ENCODE data around the gene CRYAA.
"Not testable (repeated sequence)": the region's sequence is repeated elsewhere in the genome, so short reads cannot be mapped to it uniquely, and the experiment has no call there.

The CRYAA gene

DNA sequence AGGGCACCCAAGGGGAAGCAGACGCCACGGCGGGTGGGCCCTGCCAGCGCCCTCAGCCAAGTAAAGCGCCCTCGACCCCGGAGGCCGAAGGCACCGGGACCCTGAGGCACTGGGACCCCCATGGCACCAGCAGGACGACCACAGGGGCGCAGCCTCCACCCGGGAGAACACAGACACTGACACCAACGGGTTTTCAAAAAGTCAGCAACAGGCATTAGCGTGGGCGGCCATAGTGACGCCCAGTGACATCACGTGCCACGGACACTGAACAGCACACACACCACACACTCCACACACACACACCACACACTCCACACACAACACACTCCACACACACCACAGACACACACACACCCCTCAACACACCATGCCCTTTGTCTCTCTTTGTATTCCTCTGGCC, 4.6 kb downstream of the CRYAA start:
- not testable (repeated sequence) for H3K56ac ChIP-seq (ENCODE audit: low read length); H3K36me3 ChIP-seq (ENCODE audit: control insufficient read depth, insufficient read depth, low read length); H3K79me1 ChIP-seq (ENCODE audit: low read length); H3K4me1 ChIP-seq (ENCODE audit: control insufficient read depth, low read depth, low read length); H3K79me2 ChIP-seq (ENCODE audit: control insufficient read depth, insufficient read depth, low read length); H4K5ac ChIP-seq (ENCODE audit: low read length); H2AK5ac ChIP-seq (ENCODE audit: low read length); H2BK120ac ChIP-seq (ENCODE audit: low read depth, low read length); H3K4ac ChIP-seq (ENCODE audit: low read depth, low read length); H3K27me3 ChIP-seq (ENCODE audit: insufficient read depth, low read length, poor library complexity); H2BK15ac ChIP-seq (replicated peaks; ENCODE audit: low read depth); H3K27ac ChIP-seq (ENCODE audit: low read depth, low read length); H3K23ac ChIP-seq (ENCODE audit: low read length); H2BK5ac ChIP-seq (ENCODE audit: low read length); H3K18ac ChIP-seq (ENCODE audit: low read length); H3K9ac ChIP-seq (ENCODE audit: low read length); H4K8ac ChIP-seq (ENCODE audit: low read depth, low read length); H3K4me2 ChIP-seq (ENCODE audit: low read length); H3K4me3 ChIP-seq (ENCODE audit: low read length)
- peak; percentile 30 for DNase-seq
- no CpG with 5 or more reads among the region's 18 CpGs for WGBS (ENCODE audit: extremely low coverage, insufficient coverage, low lambda C conversion rate)

DNA sequence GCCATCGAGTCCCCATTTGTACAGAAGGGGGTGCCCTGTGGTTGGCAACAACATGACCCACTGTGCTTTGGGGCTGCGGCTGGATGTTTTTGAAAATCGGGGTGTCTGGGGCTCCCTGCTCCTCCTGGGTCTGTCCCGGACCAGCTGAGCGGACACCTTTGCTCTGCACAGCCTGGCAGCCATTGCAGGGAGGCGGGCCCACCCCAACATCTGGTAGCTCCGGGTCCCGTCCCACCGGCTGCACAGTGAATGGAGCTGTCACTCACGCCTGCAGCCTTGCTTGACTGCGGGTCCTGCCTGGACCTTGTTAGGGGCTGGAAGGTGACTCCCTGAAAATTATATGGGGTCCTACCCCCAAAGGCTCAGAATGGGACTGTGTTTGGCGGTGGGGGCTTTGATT, 5.1 kb downstream of the CRYAA start:
- not testable (repeated sequence) for H3K9ac ChIP-seq (ENCODE audit: low read length); H2BK120ac ChIP-seq (ENCODE audit: low read depth, low read length); H3K18ac ChIP-seq (ENCODE audit: low read length); H3K4me3 ChIP-seq (ENCODE audit: low read length); H3K56ac ChIP-seq (ENCODE audit: low read length); H3K36me3 ChIP-seq (ENCODE audit: control insufficient read depth, insufficient read depth, low read length); H3K4me1 ChIP-seq (ENCODE audit: control insufficient read depth, low read depth, low read length); H3K4me2 ChIP-seq (ENCODE audit: low read length); H3K27me3 ChIP-seq (ENCODE audit: insufficient read depth, low read length, poor library complexity); H3K23ac ChIP-seq (ENCODE audit: low read length); DNase-seq; H2BK15ac ChIP-seq (replicated peaks; ENCODE audit: low read depth); H2AK5ac ChIP-seq (ENCODE audit: low read length); H3K79me1 ChIP-seq (ENCODE audit: low read length); H3K27ac ChIP-seq (ENCODE audit: low read depth, low read length); H3K79me2 ChIP-seq (ENCODE audit: control insufficient read depth, insufficient read depth, low read length); H3K4ac ChIP-seq (ENCODE audit: low read depth, low read length); H2BK5ac ChIP-seq (ENCODE audit: low read length); H4K5ac ChIP-seq (ENCODE audit: low read length); H4K8ac ChIP-seq (ENCODE audit: low read depth, low read length)
- WGBS (ENCODE audit: extremely low coverage, insufficient coverage, low lambda C conversion rate), result no CpG with 5 or more reads among the region's 12 CpGs

DNA sequence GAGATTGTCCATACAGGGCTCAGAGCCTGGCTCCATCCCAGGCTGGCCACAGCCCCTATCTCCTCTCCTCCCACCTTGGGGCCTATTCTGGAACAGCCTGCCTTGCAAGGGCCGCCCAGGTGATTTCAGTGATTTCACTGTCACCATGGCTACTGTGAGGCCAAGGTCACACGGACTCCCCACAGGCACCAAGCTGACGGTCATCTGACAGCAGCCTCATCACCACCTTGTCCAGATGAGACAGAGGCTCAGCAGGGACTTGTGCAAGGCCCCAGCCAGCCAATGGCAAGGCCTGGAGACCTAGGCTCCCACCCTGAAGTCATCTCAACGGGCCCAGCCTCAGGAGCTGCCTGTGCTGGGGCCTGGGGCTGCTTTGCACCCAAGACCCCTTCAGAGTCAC, 6.2 kb downstream of the CRYAA start:
- H3K4ac ChIP-seq (ENCODE audit: low read depth, low read length); H3K4me1 ChIP-seq (ENCODE audit: control insufficient read depth, low read depth, low read length); H3K36me3 ChIP-seq (ENCODE audit: control insufficient read depth, insufficient read depth, low read length); H4K5ac ChIP-seq (ENCODE audit: low read length); H2AK5ac ChIP-seq (ENCODE audit: low read length); H3K79me1 ChIP-seq (ENCODE audit: low read length); H3K27me3 ChIP-seq (ENCODE audit: insufficient read depth, low read length, poor library complexity); H2BK5ac ChIP-seq (ENCODE audit: low read length); H3K4me2 ChIP-seq (ENCODE audit: low read length); H3K23ac ChIP-seq (ENCODE audit: low read length); H3K18ac ChIP-seq (ENCODE audit: low read length); H3K79me2 ChIP-seq (ENCODE audit: control insufficient read depth, insufficient read depth, low read length); H3K27ac ChIP-seq (ENCODE audit: low read depth, low read length); H3K56ac ChIP-seq (ENCODE audit: low read length); H4K8ac ChIP-seq (ENCODE audit: low read depth, low read length); DNase-seq; H2BK120ac ChIP-seq (ENCODE audit: low read depth, low read length); H3K4me3 ChIP-seq (ENCODE audit: low read length); H3K9ac ChIP-seq (ENCODE audit: low read length); H2BK15ac ChIP-seq (replicated peaks; ENCODE audit: low read depth): not testable (repeated sequence)
- no CpG with 5 or more reads among the region's 4 CpGs for WGBS (ENCODE audit: extremely low coverage, insufficient coverage, low lambda C conversion rate)

DNA sequence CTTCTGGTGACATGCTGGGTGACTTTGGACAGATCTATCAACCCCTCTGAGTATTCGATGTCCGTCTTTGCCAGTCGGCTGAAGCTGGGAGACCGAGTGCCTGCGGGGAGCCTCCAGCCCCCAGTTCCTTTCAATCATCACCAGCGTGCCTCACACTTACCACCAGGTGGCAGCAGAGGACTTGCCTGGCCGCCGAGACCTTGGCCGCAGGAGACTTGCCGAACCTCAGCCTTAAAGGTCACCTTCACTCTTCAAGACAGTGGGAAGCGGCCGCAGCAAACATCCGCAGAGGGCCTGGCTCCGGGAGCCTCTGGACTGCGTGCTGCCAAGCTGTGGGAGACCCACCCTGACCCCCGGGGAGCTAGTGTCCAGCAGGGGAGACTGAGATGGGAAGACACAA, 7.8 kb downstream of the CRYAA start:
- not testable (repeated sequence) for H3K79me1 ChIP-seq (ENCODE audit: low read length); H4K8ac ChIP-seq (ENCODE audit: low read depth, low read length); H3K23ac ChIP-seq (ENCODE audit: low read length); H2AK5ac ChIP-seq (ENCODE audit: low read length); H3K56ac ChIP-seq (ENCODE audit: low read length); H3K27ac ChIP-seq (ENCODE audit: low read depth, low read length); H3K27me3 ChIP-seq (ENCODE audit: insufficient read depth, low read length, poor library complexity); DNase-seq; H3K4me1 ChIP-seq (ENCODE audit: control insufficient read depth, low read depth, low read length); H2BK5ac ChIP-seq (ENCODE audit: low read length); H3K9ac ChIP-seq (ENCODE audit: low read length); H3K4me2 ChIP-seq (ENCODE audit: low read length); H4K5ac ChIP-seq (ENCODE audit: low read length); H3K4ac ChIP-seq (ENCODE audit: low read depth, low read length); H3K79me2 ChIP-seq (ENCODE audit: control insufficient read depth, insufficient read depth, low read length); H2BK15ac ChIP-seq (replicated peaks; ENCODE audit: low read depth); H2BK120ac ChIP-seq (ENCODE audit: low read depth, low read length); H3K18ac ChIP-seq (ENCODE audit: low read length); H3K4me3 ChIP-seq (ENCODE audit: low read length); H3K36me3 ChIP-seq (ENCODE audit: control insufficient read depth, insufficient read depth, low read length)
- WGBS (ENCODE audit: extremely low coverage, insufficient coverage, low lambda C conversion rate), result no CpG with 5 or more reads among the region's 16 CpGs

DNA sequence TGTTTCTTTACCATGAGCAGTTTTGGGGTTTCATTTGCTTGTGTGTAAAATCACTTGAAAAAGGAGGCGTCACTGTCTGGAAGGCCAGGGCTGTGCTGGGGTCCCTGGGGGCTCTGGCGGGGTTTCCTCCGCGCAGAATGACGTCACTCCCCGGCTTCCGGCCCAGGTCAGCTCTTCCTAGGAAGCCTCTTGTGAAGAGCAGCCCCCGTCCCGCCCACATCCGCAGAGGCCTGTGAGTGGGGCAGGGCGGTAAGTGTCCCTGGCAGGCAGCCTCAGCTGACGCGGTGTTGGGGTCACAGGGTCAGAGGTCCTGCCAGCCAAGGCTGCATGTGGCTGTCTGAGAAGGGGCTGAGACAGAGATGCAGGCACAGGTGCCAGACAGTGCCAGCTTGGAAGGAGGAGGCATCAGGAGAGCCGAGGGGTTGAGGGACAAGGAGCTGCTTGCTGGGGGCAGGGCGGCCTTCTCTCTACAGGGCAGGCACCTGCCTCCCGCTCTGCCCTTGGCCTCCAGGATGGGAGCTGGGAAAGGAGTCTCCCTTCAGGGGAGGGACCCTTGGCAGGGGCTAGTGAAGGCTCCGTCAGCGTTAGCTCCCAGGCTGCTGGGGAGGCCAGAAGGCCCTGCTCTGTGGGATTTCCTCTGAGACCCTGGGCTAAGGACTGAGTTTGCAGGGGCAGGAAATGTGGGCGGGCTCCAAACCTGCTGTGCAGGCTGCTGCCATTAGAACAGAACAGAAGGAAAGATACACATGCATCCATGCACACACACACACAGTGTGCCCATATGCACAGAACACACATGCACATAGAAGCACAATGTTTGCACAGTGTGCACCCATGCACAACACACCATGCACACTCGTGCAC, 8.5 kb downstream of the CRYAA start:
- H3K36me3 ChIP-seq (ENCODE audit: control insufficient read depth, insufficient read depth, low read length); H2BK15ac ChIP-seq (replicated peaks; ENCODE audit: low read depth); H3K18ac ChIP-seq (ENCODE audit: low read length); H3K9ac ChIP-seq (ENCODE audit: low read length); H3K23ac ChIP-seq (ENCODE audit: low read length); H3K4me3 ChIP-seq (ENCODE audit: low read length); H3K56ac ChIP-seq (ENCODE audit: low read length); H3K79me2 ChIP-seq (ENCODE audit: control insufficient read depth, insufficient read depth, low read length); H4K8ac ChIP-seq (ENCODE audit: low read depth, low read length); DNase-seq; H3K27me3 ChIP-seq (ENCODE audit: insufficient read depth, low read length, poor library complexity); H4K5ac ChIP-seq (ENCODE audit: low read length); H3K79me1 ChIP-seq (ENCODE audit: low read length); H3K4me2 ChIP-seq (ENCODE audit: low read length); H3K4me1 ChIP-seq (ENCODE audit: control insufficient read depth, low read depth, low read length); H2BK5ac ChIP-seq (ENCODE audit: low read length); H3K4ac ChIP-seq (ENCODE audit: low read depth, low read length); H3K27ac ChIP-seq (ENCODE audit: low read depth, low read length); H2BK120ac ChIP-seq (ENCODE audit: low read depth, low read length); H2AK5ac ChIP-seq (ENCODE audit: low read length): not testable (repeated sequence)
- no CpG with 5 or more reads among the region's 20 CpGs for WGBS (ENCODE audit: extremely low coverage, insufficient coverage, low lambda C conversion rate)

Data from mesendoderm (in vitro differentiated cells).